GM19240 (cell line): ENCODE measurements around the gene PROCA1.

Source experiments
- DNase-seq: peaks from one replicate; pipeline ENCODE4 v3.0.0; 2011; ENCODE audit warnings: low spot score; ENCODE audit not compliant: insufficient read length

The PROCA1 gene

GRCh38 chr17:28711723-28712031 lies at the start of gene PROCA1:
Gene PROCA1, minus strand, starts transcription at chr17:28711888. Its CDS starts 228 bp downstream, at chr17:28711660.
- no peak for DNase-seq

- no peak for DNase-seq
Observed at GRCh38 chr17:28760601-28761562, 49.2 kb upstream of the PROCA1 start.

- no peak for DNase-seq
Observed at GRCh38 chr17:28759256-28759865, 47.7 kb upstream of the PROCA1 start.

- DNase-seq: no peak
Observed at GRCh38 chr17:28758411-28759121, 46.9 kb upstream of the PROCA1 start.

- no peak for DNase-seq
Observed at GRCh38 chr17:28756049-28756804, 44.5 kb upstream of the PROCA1 start.

GRCh38 chr17:28755486-28755885 lies 43.8 kb upstream of the PROCA1 start:
- no peak for DNase-seq

- no peak for DNase-seq
Observed at GRCh38 chr17:28751600-28752366, 40.1 kb upstream of the PROCA1 start.

GRCh38 chr17:28750178-28751047 lies 38.7 kb upstream of the PROCA1 start:
- DNase-seq: peak; percentile 70

GRCh38 chr17:28749516-28750177 lies 38.0 kb upstream of the PROCA1 start:
- no peak for DNase-seq

GRCh38 chr17:28748852-28749515 lies 37.3 kb upstream of the PROCA1 start:
- no peak for DNase-seq

- no peak for DNase-seq
Observed at GRCh38 chr17:28747801-28748750, 36.4 kb upstream of the PROCA1 start.

GRCh38 chr17:28747051-28747691 lies 35.5 kb upstream of the PROCA1 start:
- DNase-seq: no peak

GRCh38 chr17:28746611-28747050 lies 34.9 kb upstream of the PROCA1 start:
- no peak for DNase-seq

- DNase-seq: no peak
Observed at GRCh38 chr17:28745786-28746411, 34.2 kb upstream of the PROCA1 start.

GRCh38 chr17:28744972-28745785 lies 33.5 kb upstream of the PROCA1 start:
- DNase-seq: no peak
